Cardiac muscle cell (in vitro differentiated cells and primary cell): ENCODE results near the gene PLIN3. TPM values are rescaled to one million over a fixed set of nuclear protein-coding genes. Genes with fewer than 3 reads are reported as not detected.
"Not testable (repeated sequence)": the region's sequence is repeated elsewhere in the genome, so short reads cannot be mapped to it uniquely, and the experiment has no call there.

Experiments used
- DNase-seq, 2 donors: peaks; one replicate each; pipeline versions ENCODE4 v3.0.0 to v3.0.0-alpha.2; 2010 to 2017; ENCODE audit warnings: low read depth in 1 of 2, low spot score in 1 of 2
- H3K27ac ChIP-seq: fragments of 200-600 bp; sonication (generic); 2 replicates; pipeline ENCODE4 v1.5.1; 2016
- H3K27me3 ChIP-seq: fragments of 200-600 bp; sonication (generic); 2 replicates; pipeline ENCODE4 v1.6.0; 2016; ENCODE audit warnings: control low read depth
- H3K36me3 ChIP-seq: fragments of 200-600 bp; sonication (generic); 2 replicates; pipeline ENCODE4 v1.5.1; 2016; ENCODE audit warnings: control low read depth
- H3K4me1 ChIP-seq: fragments of 200-600 bp; sonication (generic); 2 replicates; pipeline ENCODE4 v1.8.1; 2017; ENCODE audit warnings: low read depth, mild to moderate bottlenecking, mixed run types
- H3K4me3 ChIP-seq: fragments of 200-600 bp; sonication (generic); 2 replicates; pipeline ENCODE4 v1.5.1; 2016; ENCODE audit warnings: mild to moderate bottlenecking
- H3K9me3 ChIP-seq: fragments of 200-600 bp; sonication (generic); 2 replicates; pipeline ENCODE4 v1.5.1; 2017; ENCODE audit warnings: low read depth, mild to moderate bottlenecking, control low read depth
- polyA plus RNA-seq: library from polyadenylated mRNA; unstranded; fragments of >200 nt; fragmentation: Nextera tagmentation; extraction: Ambion mirVana; gene quantifications from 2 replicates; pipeline ENCODE4 v1.2.1, GENCODE V29; 2016
- total RNA-seq: library from RNA; depleted of rRNA; stranded (reverse); fragments of >200 nt; gene quantifications from 2 replicates; pipeline ENCODE4 v1.2.3, GENCODE V29; 2016
- TF ChIP-seq, protein P1 (sequence below): IDR thresholded peaks from 2 replicates; pipeline ENCODE4 v1.5.1; 2012; ENCODE audit warnings: low read depth, mild to moderate bottlenecking, low read length

PLIN3 gene
- total and polyA plus RNA-seq, 2 experiments from 2014 or later: 108 to 114 TPM

DNA sequence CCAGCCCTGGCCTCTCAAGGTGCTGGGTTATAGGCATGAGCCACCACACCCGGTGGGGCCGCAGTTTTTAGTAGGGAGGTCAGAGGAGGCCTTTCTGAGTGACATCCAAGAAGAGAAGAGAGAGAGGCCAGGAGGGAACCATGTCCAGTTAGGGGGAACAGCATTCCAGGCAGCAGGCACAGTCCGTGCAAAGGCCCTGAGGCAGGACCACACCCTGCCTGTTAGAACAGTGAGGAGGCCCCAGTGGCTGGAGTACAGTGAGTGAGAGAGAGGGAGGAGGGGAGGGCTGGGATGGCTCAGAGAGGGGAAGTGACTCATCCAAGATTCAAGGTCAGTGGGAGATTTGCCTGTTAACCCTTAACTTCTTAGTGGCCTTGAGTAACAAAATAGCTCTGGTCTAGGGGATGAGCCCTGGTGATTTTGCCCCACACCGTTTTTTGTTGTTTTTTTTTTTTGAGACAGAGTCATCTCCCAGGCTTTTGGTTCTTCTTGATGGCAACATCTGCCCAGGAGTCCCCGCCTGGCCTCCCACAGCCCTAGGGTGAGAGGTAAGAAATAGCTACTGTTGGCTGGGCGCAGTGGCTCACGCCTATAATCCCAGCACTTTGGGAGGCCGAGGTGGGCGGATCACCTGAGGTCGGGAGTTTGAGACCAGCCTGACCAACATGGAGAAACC is 2.7 kb upstream of the PLIN3 start:
- DNase-seq: peak in 1 of 2 donors; percentile 92
- H3K4me1 ChIP-seq: no peaks in the 10 kb centered on the region
- no peaks in the 10 kb centered on the region for H3K9me3 ChIP-seq
- H3K27me3 ChIP-seq: no peaks in the 10 kb centered on the region
- H3K27ac ChIP-seq: no peak overlapping the region
- TF ChIP-seq, protein P1, sequence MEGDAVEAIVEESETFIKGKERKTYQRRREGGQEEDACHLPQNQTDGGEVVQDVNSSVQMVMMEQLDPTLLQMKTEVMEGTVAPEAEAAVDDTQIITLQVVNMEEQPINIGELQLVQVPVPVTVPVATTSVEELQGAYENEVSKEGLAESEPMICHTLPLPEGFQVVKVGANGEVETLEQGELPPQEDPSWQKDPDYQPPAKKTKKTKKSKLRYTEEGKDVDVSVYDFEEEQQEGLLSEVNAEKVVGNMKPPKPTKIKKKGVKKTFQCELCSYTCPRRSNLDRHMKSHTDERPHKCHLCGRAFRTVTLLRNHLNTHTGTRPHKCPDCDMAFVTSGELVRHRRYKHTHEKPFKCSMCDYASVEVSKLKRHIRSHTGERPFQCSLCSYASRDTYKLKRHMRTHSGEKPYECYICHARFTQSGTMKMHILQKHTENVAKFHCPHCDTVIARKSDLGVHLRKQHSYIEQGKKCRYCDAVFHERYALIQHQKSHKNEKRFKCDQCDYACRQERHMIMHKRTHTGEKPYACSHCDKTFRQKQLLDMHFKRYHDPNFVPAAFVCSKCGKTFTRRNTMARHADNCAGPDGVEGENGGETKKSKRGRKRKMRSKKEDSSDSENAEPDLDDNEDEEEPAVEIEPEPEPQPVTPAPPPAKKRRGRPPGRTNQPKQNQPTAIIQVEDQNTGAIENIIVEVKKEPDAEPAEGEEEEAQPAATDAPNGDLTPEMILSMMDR: no peak
- no peak overlapping the region for H3K4me3 ChIP-seq
- no peaks in the 10 kb centered on the region for H3K36me3 ChIP-seq

DNA sequence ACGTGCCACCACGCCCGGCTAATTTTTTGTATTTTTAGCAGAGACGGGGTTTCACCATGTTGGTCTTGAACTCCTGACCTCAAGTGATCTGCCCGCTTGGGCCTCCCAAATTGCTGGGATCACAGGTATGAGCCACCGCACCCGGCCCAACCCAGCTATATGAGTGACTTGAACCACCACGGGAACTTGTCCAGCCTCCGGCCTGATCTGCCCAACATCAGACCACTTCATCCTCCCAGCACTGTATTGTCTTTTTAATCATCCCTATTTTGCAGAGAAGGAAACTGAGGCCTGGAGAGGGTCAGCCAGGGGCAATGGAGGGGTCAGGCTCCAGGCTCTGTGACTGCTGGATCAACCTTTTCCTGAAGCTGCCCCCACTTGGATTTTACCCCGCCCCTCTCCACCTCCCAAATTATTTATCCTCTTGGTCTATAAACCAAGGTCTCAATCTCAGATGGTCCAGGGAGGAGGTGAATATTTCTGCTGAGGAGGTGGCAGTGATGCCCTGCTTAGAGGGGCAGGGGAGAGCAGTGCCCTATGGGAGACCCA is 893 bp upstream of the PLIN3 start:
- Histone ChIP-seq H3K4me1 (no peaks in the 10 kb centered on the region), H3K9me3 (no peaks in the 10 kb centered on the region)

DNA sequence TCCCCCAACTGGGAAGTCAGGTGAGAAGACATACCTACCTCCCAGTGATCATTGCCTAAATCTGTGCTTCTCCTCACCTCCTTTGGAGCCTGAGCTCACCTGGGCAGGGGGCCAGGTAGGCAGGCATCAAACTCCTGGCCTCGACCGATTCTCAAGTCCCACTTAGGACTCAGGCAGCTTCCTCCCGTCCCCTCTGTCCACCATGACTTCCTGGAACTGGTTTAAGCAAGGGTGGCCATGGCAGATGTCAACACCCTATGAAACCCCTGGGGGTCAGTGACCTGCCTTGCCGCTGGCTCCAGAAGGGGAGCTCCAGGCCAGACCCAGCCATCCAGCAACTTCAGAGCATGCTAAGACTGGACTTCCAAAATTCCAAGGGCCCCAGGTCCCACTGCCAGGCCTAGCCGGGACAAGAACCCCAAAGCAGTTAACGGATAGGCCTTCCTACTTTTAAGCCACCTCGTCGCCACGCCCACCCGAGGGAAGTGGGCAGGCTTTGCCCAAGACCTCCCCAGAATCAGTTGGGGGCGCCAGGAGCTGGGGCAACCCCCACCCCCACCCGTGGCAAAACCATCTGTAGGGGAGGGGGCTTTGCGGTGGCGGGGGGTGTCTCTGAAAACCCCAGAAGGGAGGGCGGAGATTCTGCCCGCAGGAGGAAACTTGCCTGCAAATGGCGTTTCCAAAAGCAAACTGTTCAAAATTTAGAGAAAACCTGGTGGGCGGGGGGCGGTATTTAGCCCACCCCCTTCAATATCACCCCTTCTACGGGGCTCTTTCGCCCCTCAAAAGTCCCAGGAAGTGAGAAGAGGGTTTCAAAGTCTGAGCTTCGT is 657 bp downstream of the PLIN3 start:
- TF ChIP-seq, protein P1: no peak
- Histone ChIP-seq H3K4me1 (no peaks in the 10 kb centered on the region), H3K9me3 (no peaks in the 10 kb centered on the region), H3K36me3 (no peaks in the 10 kb centered on the region), H3K4me3 (peak overlapping the region; percentile 89), H3K27me3 (no peaks in the 10 kb centered on the region), H3K27ac (peak overlapping the region; percentile 54)
- peak; percentile 53 to 57 for DNase-seq

More for the DNA sequence above, 893 bp upstream of the PLIN3 start:
- TF ChIP-seq, protein P1: no peak
- Histone ChIP-seq H3K27ac (no peak overlapping the region), H3K36me3 (no peaks in the 10 kb centered on the region), H3K4me3 (no peak overlapping the region), H3K27me3 (no peaks in the 10 kb centered on the region)
- no peak for DNase-seq

DNA sequence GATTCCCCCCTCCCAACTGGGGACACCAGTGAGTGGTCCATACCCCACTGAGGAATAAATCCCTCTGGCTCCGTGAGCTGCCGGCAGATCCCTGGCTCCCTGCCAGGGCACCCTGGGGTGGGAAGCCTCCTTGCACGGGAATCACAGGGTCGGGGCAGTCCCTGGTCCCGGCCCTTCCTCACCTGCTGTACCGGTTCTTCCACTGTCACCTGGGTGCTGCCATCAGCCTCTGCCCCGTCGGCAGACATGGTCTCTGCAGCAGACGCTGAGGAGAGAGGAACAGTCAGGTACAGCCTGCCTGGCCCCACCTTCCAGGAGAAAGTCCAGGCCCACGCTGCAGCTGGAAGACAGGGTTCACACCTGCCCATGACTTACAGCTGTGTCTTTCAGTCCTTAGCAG is 6.3 kb downstream of the PLIN3 start:
- Histone ChIP-seq H3K9me3 (no peaks in the 10 kb centered on the region), H3K36me3 (peaks cover 22% of the 10 kb centered on the region), H3K27me3 (no peaks in the 10 kb centered on the region), H3K4me3 (no peak overlapping the region), H3K27ac (no peak overlapping the region), H3K4me1 (no peaks in the 10 kb centered on the region)
- TF ChIP-seq, protein P1: no peak
- DNase-seq: no peak

DNA sequence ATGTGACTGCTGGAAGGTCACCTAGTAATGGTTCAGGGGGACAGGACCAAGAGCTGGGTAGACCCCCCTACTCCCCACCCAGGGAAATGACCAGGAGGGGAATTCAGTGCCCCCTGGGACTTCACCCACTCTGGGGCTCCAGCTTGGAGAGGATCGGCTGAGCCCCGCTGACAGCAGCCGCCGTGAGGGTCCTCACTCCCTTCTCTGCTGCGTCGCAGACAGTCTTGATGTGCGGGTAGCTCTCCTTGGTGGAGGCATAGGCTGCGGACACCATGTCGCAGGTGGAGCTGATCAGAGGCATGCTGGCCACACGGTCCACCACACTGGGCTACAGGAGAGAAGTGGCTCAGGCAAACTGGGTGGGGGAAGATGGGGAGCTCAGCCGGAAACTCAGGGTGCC is 7.8 kb downstream of the PLIN3 start:
- no peak for DNase-seq
- TF ChIP-seq, protein P1: no peak
- Histone ChIP-seq H3K27ac (no peak overlapping the region), H3K9me3 (no peaks in the 10 kb centered on the region), H3K27me3 (no peaks in the 10 kb centered on the region), H3K4me3 (no peak overlapping the region), H3K36me3 (peaks cover 22% of the 10 kb centered on the region), H3K4me1 (peaks cover 5% of the 10 kb centered on the region)

DNA sequence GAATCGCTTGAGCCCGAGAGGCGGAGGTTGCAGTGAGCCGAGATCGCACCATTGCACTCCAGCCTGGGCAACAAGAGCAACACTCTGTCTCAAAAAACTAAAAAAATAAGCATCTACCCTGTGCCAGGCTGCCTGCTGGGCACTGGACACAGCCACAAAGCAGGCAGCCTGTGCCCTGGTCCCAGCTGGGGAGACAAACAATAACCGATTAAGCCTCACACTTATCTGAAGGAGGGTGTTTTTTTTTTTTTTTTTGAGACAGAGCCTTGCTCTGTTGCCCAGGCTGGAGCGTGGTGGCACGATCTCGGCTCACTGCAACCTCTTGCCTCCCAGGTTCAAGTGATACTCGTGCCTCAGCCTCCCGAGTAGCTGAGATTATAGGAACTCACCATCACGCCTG is 11.0 kb downstream of the PLIN3 start:
- H3K27me3 ChIP-seq, H3K4me1 ChIP-seq, DNase-seq, H3K4me3 ChIP-seq, H3K9me3 ChIP-seq: not testable (repeated sequence)
- Histone ChIP-seq H3K36me3 (peaks cover 23% of the 10 kb centered on the region), H3K27ac (peak overlapping the region; percentile 89)

DNA sequence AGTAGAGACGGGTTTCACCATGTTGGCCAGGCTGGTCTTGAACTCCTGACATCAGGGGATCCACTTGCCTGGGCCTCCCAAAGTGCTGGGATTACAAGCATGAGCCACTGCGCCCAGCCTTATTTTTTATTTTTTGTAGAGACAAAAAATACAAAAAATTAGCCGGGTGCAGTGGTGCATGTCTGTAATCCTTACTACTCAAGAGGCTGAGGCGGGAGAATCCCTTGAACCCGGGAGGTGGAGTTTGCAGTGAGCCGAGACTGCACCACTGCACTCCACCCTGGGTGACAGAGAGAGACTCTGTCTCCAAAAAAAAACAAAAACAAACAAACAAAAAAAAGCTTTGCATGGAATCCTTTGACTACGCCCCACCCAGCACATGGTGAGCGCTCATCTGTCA is 14.0 kb downstream of the PLIN3 start:
- not testable (repeated sequence) for H3K27ac ChIP-seq, H3K4me3 ChIP-seq, H3K9me3 ChIP-seq, H3K4me1 ChIP-seq, DNase-seq, H3K27me3 ChIP-seq
- H3K36me3 ChIP-seq: peaks cover 18% of the 10 kb centered on the region
